ENCODE measurements around the gene WNT4. TPM values are rescaled to one million over a fixed set of nuclear protein-coding genes. Genes with fewer than 3 reads are reported as not detected.

Gene WNT4
- total RNA-seq, 2 experiments from 2014 or later, result not detected

- Mint-ChIP-seq H3K36me3 (ENCODE audit: low read depth) (no peaks in the 10 kb centered on the region), H3K4me1 (no peaks in the 10 kb centered on the region), H3K4me3 (no peak overlapping the region), H3K27me3 (no peaks in the 10 kb centered on the region), H3K27ac (no peak overlapping the region), H3K9me3 (no peaks in the 10 kb centered on the region)
- ChIA-PET POLR2A (no interaction called here), CTCF (no interaction called here)
- DNase-seq, result no peak
Measured at GRCh38 chr1:22132517-22133235, 10.2 kb downstream of the WNT4 start.

GRCh38 chr1:22131875-22132486, 10.9 kb downstream of the WNT4 start:
- no peaks in the 10 kb centered on the region for H3K9me3 Mint-ChIP-seq
- CTCF ChIA-PET, result interaction anchor here (1.6 kb wide), 1 partner anchor 285 kb away, joined by 4 read pairs; no protein-coding TSS in a partner anchor
- no peak overlapping the region for H3K4me3 Mint-ChIP-seq
- H3K27ac Mint-ChIP-seq, result no peak overlapping the region
- POLR2A ChIA-PET, result no interaction called here
- DNase-seq, result peak; percentile 60
- H3K4me1 Mint-ChIP-seq, result no peaks in the 10 kb centered on the region
- H3K27me3 Mint-ChIP-seq, result no peaks in the 10 kb centered on the region
- H3K36me3 Mint-ChIP-seq (ENCODE audit: low read depth), result no peaks in the 10 kb centered on the region

GRCh38 chr1:22131062-22131461, 11.8 kb downstream of the WNT4 start:
- DNase-seq, result no peak
- ChIA-PET POLR2A (no interaction called here), CTCF (interaction anchor here (0.6 to 1.6 kb wide), 2 partner anchors 285 to 558 kb away, joined by 3 to 4 read pairs; no protein-coding TSS in a partner anchor)
- no peak overlapping the region for H3K27ac Mint-ChIP-seq
- no peak overlapping the region for H3K4me3 Mint-ChIP-seq
- no peaks in the 10 kb centered on the region for H3K27me3 Mint-ChIP-seq
- H3K36me3 Mint-ChIP-seq (ENCODE audit: low read depth), result no peaks in the 10 kb centered on the region
- H3K9me3 Mint-ChIP-seq, result no peaks in the 10 kb centered on the region
- H3K4me1 Mint-ChIP-seq, result no peaks in the 10 kb centered on the region

- ChIA-PET CTCF (no interaction called here), POLR2A (no interaction called here)
- Mint-ChIP-seq H3K4me3 (no peak overlapping the region), H3K4me1 (no peaks in the 10 kb centered on the region), H3K36me3 (ENCODE audit: low read depth) (no peaks in the 10 kb centered on the region), H3K9me3 (no peaks in the 10 kb centered on the region), H3K27ac (no peak overlapping the region), H3K27me3 (no peaks in the 10 kb centered on the region)
- DNase-seq, result no peak
Measured at GRCh38 chr1:22129501-22130117, 13.3 kb downstream of the WNT4 start.

- H3K27me3 Mint-ChIP-seq, result no peaks in the 10 kb centered on the region
- H3K9me3 Mint-ChIP-seq, result no peaks in the 10 kb centered on the region
- CTCF ChIA-PET, result no interaction called here
- no peaks in the 10 kb centered on the region for H3K36me3 Mint-ChIP-seq (ENCODE audit: low read depth)
- no peaks in the 10 kb centered on the region for H3K4me1 Mint-ChIP-seq
- no peak overlapping the region for H3K4me3 Mint-ChIP-seq
- DNase-seq, result no peak
- POLR2A ChIA-PET, result no interaction called here
- no peak overlapping the region for H3K27ac Mint-ChIP-seq
Measured at GRCh38 chr1:22128392-22128791, 14.5 kb downstream of the WNT4 start.

GRCh38 chr1:22127731-22128130, 15.2 kb downstream of the WNT4 start:
- Mint-ChIP-seq H3K36me3 (ENCODE audit: low read depth) (no peaks in the 10 kb centered on the region), H3K4me1 (no peaks in the 10 kb centered on the region), H3K4me3 (no peak overlapping the region), H3K9me3 (no peaks in the 10 kb centered on the region), H3K27me3 (no peaks in the 10 kb centered on the region), H3K27ac (no peak overlapping the region)
- DNase-seq, result no peak
- ChIA-PET CTCF (interaction anchor here (0.6 kb wide), 1 partner anchor 324 kb away, joined by 3 read pairs; the partner anchor contains the start of gene ZBTB40), POLR2A (no interaction called here)

- Mint-ChIP-seq H3K4me1 (no peaks in the 10 kb centered on the region), H3K27me3 (no peaks in the 10 kb centered on the region), H3K9me3 (no peaks in the 10 kb centered on the region), H3K27ac (no peak overlapping the region), H3K36me3 (ENCODE audit: low read depth) (no peaks in the 10 kb centered on the region), H3K4me3 (no peak overlapping the region)
- POLR2A ChIA-PET, result no interaction called here
- no peak for DNase-seq
- CTCF ChIA-PET, result no interaction called here
Measured at GRCh38 chr1:22127248-22127647, 15.6 kb downstream of the WNT4 start.

GRCh38 chr1:22126531-22126930, 16.4 kb downstream of the WNT4 start:
- CTCF ChIA-PET, result interaction anchor here (0.7 kb wide), 1 partner anchor 25 kb away, joined by 3 read pairs; no protein-coding TSS in a partner anchor
- H3K4me3 Mint-ChIP-seq, result no peak overlapping the region
- no peaks in the 10 kb centered on the region for H3K36me3 Mint-ChIP-seq (ENCODE audit: low read depth)
- no peaks in the 10 kb centered on the region for H3K4me1 Mint-ChIP-seq
- POLR2A ChIA-PET, result no interaction called here
- no peaks in the 10 kb centered on the region for H3K27me3 Mint-ChIP-seq
- no peak overlapping the region for H3K27ac Mint-ChIP-seq
- no peaks in the 10 kb centered on the region for H3K9me3 Mint-ChIP-seq
- DNase-seq, result no peak

GRCh38 chr1:22124592-22125229, 18.2 kb downstream of the WNT4 start:
- no peak overlapping the region for H3K4me3 Mint-ChIP-seq
- CTCF ChIA-PET, result no interaction called here
- no peaks in the 10 kb centered on the region for H3K9me3 Mint-ChIP-seq
- no peak for DNase-seq
- peak overlapping the region; percentile 33 for H3K27ac Mint-ChIP-seq
- no peaks in the 10 kb centered on the region for H3K27me3 Mint-ChIP-seq
- H3K4me1 Mint-ChIP-seq, result no peaks in the 10 kb centered on the region
- peaks cover 5% of the 10 kb centered on the region for H3K36me3 Mint-ChIP-seq (ENCODE audit: low read depth)
- POLR2A ChIA-PET, result no interaction called here

- H3K27me3 Mint-ChIP-seq, result no peaks in the 10 kb centered on the region
- peaks cover 10% of the 10 kb centered on the region for H3K36me3 Mint-ChIP-seq (ENCODE audit: low read depth)
- peaks cover 2% of the 10 kb centered on the region for H3K4me1 Mint-ChIP-seq
- H3K27ac Mint-ChIP-seq, result no peak overlapping the region
- no peak for DNase-seq
- H3K9me3 Mint-ChIP-seq, result no peaks in the 10 kb centered on the region
- CTCF ChIA-PET, result interaction anchor here (0.7 kb wide), 1 partner anchor 853 kb away, joined by 3 read pairs; no protein-coding TSS in a partner anchor
- no peak overlapping the region for H3K4me3 Mint-ChIP-seq
- POLR2A ChIA-PET, result no interaction called here
Measured at GRCh38 chr1:22123901-22124404, 18.9 kb downstream of the WNT4 start.

GRCh38 chr1:22123071-22123390, 19.9 kb downstream of the WNT4 start:
- POLR2A ChIA-PET, result no interaction called here
- Mint-ChIP-seq H3K36me3 (ENCODE audit: low read depth) (peaks cover 14% of the 10 kb centered on the region), H3K4me3 (no peak overlapping the region), H3K4me1 (peaks cover 2% of the 10 kb centered on the region), H3K9me3 (no peaks in the 10 kb centered on the region), H3K27ac (no peak overlapping the region), H3K27me3 (no peaks in the 10 kb centered on the region)
- CTCF ChIA-PET, result interaction anchor here (0.7 to 1.1 kb wide), 2 partner anchors 50 to 854 kb away, joined by 3 read pairs; no protein-coding TSS in a partner anchor
- no peak for DNase-seq

GRCh38 chr1:22122273-22123070, 20.4 kb downstream of the WNT4 start:
- POLR2A ChIA-PET, result no interaction called here
- H3K36me3 Mint-ChIP-seq (ENCODE audit: low read depth), result peaks cover 14% of the 10 kb centered on the region
- no peak overlapping the region for H3K4me3 Mint-ChIP-seq
- no peak overlapping the region for H3K27ac Mint-ChIP-seq
- H3K27me3 Mint-ChIP-seq, result no peaks in the 10 kb centered on the region
- CTCF ChIA-PET, result interaction anchor here (0.6 to 1.5 kb wide), 3 partner anchors 18 to 51 kb away, joined by 3 to 4 read pairs (median 3); no protein-coding TSS in a partner anchor
- no peak for DNase-seq
- peaks cover 2% of the 10 kb centered on the region for H3K4me1 Mint-ChIP-seq
- H3K9me3 Mint-ChIP-seq, result no peaks in the 10 kb centered on the region
